HG02938 (cell line): Measurements from ENCODE around the gene SLC28A1.

Experiments
- ATAC-seq: cut with Tn5 transposase; IDR thresholded peaks from one replicate; pipeline ENCODE4 v1.9.1; 2021; ENCODE audit warnings: mild to moderate bottlenecking, moderate library complexity; ENCODE audit not compliant: unreplicated experiment

SLC28A1 gene

GRCh38 chr15:84881520-84881830 lies 3.0 kb upstream of the SLC28A1 start:
- no peak for ATAC-seq

GRCh38 chr15:84883466-84883865 lies 996 bp upstream of the SLC28A1 start:
- no peak for ATAC-seq

GRCh38 chr15:84885801-84886200 lies 1.3 kb downstream of the SLC28A1 start:
- no peak for ATAC-seq

GRCh38 chr15:84886211-84886983 lies 1.9 kb downstream of the SLC28A1 start:
- ATAC-seq: no peak

DNA sequence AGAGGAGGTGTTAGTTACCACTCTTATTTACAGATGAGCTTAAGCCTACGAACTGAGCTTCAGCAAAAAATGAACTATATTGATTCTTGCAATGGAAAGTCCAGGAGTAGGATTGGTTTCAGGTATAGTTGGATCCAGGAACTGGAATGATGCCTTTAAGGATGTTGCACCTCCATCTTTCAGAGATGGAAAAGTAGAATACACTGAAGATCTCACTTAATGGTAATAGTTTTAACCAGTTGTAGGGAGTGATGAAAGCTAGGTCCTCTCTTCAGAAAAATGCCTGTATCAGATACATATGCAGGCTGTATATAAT lies 2.5 kb downstream of the SLC28A1 start:
- ATAC-seq: no peak

DNA sequence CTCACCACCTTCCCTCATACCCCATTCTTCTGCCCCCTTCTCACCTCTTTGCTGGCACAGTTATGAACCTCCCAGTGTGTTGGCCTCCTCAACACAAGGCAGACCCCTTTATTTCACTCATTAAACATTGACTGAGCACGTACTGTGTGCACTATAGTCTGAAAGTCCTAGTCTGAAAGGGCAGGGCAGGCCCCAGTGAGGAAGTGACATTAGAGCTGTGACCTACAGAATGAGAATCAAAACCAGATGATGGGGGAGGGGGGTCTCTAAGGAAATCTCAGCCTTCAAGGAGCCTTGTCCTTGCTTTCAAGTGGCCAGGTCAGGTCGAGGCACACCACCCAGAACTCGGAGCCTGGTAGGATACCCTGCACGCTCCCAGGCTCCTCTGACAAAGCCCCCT lies 3.5 kb downstream of the SLC28A1 start:
- ATAC-seq: no peak

- ATAC-seq: no peak
These were observed 4.2 kb downstream of the SLC28A1 start for GRCh38 chr15:84888639-84889038.

GRCh38 chr15:84889313-84889990 lies 5.0 kb downstream of the SLC28A1 start:
- ATAC-seq: no peak

- ATAC-seq: no peak
These were observed 5.7 kb downstream of the SLC28A1 start for GRCh38 chr15:84889991-84890669.

DNA sequence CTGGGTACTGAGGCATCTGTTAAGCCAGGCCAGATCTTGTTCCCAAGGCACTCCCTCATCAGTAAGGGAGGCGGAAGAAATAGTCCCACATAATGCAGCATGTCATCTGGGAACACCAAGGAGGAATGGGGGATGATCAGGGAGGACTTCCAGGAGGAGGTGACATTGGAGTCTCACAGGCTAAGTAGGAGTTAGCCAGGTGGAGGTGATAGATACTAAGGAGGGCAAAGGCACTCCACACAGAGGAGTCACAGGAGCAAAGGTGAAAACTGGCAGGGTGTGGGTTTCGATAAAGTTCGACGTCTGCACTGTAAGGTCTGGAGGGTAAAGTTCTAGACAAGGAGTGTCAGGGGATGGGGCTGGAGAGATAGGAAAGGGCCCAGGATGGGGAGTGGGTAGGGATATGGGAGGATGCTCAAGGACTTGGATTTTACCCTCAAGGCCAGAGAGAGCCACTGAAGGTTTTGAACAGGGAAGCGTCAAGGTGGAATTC lies 6.3 kb downstream of the SLC28A1 start:
- ATAC-seq: no peak

DNA sequence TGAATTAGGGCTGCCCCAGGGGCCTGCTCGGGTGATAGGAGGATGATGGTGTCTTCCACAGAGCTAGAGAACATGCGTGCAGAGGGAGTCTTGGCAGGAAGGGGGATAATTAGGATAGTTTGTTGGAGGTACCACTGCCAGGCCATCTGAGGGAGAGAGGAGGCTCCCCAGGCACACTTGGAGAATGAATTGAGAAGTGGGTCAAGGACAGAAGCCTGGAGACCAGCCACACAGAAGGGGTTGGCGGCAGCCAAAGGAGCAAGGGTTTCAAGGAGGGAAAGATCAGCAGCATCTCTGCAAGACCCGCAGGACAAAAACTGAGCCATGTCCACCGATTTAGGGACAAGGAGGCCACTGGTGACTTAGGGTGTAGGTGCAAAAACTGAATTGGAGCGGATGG lies 6.9 kb downstream of the SLC28A1 start:
- ATAC-seq: no peak

DNA sequence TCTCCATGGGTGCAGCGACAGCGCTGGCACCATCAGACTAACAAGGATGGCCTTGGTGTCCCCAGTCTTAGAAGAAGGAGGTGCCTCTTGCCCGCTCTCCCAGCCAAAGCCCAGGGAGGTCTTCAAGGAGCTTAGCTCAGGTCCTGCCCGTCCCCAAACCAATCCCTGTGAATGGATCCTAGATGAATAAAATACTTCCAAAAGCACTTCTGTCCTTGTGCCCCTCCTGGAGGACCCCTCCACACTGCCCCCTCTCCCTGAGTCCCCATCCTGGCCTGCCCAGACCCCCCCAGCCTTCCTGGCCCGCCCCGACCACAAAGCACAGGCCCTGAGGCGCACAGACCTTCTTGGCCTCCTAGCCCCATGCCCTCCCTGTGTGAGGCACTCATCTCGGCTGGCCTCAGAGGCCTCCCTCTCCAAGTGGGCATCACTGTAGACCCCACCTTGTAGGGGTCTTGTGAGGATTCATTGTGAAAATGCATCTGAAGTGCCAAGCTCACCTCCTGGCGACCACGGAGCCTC lies 8.4 kb downstream of the SLC28A1 start:
- ATAC-seq: no peak

GRCh38 chr15:84893607-84894006 lies 9.1 kb downstream of the SLC28A1 start:
- ATAC-seq: no peak

DNA sequence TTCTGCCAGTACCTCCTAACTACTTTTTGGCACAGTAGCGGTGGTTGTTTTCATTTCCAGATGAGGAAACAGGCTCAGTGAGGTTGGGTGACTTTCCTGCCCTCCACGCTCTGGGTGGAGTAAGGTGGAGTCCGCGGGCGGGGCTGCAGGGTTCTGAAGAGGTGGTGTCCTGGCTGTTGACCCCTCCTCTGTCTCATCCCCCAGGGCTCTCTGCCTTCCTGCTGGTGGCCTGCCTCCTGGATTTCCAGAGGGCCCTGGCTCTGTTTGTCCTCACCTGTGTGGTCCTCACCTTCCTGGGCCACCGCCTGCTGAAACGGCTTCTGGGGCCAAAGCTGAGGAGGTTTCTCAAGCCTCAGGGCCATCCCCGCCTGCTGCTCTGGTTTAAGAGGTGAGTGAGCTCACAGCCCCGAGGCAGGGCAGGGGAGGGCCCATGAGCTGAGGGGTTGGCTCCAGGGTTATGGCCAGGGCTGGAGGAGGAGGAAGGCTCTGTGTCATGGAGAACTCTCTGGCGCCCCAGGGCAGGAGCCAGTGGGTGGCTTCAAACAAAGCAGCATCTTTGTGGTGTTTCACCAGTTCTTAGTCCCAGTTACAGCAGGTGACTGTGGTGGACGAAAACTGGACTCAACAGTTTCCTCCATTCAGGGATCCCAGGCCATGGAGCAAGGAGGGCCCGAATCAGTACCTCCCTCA lies 10.4 kb downstream of the SLC28A1 start:
- no peak for ATAC-seq

DNA sequence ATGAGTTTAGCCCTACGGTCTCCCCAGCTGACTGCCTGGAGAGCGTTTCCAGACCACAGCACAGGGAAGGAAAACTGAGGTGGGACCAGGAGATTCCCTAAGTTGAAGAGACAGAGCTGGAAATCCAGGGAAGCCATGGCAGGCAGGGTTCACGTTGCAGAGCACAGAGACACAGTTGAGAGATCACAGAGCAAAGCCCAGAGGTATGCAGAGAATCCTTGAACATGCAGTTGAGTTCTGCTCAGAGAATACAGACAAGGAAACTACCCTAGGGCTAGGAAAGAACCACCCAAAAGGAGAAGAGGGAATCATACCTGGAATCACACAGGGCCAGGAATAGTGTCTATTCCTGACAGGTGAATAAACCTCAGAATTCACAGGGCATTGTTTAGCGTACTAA lies 14.3 kb downstream of the SLC28A1 start:
- no peak for ATAC-seq

GRCh38 chr15:84899750-84900149 lies 15.3 kb downstream of the SLC28A1 start:
- ATAC-seq: no peak

DNA sequence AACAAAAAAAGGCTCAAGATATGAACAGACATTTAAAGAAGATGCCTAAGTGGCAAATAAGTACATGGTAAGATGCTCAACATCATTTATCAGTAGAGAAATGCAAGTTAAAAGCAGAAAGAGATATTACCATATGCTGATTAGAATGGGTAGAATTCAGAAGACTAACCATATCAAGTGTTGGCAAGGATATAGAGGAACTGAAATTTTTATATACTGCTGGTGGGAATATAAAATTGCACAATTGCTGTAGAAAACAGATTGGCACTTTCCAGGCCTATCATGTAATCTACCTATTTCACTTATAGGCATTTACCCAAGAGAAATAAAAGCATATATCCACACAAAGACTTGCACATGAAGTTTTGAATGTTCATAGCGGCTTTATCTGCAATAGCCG lies 17.1 kb downstream of the SLC28A1 start:
- no peak for ATAC-seq

DNA sequence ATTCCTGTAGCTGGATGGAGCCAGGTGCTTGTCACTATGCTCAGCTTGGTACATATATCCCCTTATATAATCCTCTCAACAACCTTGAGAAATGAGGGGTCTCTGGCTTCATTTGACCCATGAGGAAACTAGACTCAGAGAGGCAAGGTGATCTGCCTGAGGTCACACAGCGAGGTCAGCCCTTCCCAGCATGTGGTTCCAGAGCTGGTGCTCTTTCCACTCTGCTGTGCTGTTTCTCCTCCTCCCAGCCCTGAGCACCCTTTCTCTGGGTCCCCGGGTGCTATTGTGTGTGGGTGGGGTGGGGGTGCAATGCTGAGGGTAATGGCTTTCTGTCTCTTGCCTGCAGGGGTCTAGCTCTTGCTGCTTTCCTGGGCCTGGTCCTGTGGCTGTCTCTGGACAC lies 19.3 kb downstream of the SLC28A1 start:
- ATAC-seq: no peak

GRCh38 chr15:84904419-84904818 lies 20.0 kb downstream of the SLC28A1 start:
- no peak for ATAC-seq

DNA sequence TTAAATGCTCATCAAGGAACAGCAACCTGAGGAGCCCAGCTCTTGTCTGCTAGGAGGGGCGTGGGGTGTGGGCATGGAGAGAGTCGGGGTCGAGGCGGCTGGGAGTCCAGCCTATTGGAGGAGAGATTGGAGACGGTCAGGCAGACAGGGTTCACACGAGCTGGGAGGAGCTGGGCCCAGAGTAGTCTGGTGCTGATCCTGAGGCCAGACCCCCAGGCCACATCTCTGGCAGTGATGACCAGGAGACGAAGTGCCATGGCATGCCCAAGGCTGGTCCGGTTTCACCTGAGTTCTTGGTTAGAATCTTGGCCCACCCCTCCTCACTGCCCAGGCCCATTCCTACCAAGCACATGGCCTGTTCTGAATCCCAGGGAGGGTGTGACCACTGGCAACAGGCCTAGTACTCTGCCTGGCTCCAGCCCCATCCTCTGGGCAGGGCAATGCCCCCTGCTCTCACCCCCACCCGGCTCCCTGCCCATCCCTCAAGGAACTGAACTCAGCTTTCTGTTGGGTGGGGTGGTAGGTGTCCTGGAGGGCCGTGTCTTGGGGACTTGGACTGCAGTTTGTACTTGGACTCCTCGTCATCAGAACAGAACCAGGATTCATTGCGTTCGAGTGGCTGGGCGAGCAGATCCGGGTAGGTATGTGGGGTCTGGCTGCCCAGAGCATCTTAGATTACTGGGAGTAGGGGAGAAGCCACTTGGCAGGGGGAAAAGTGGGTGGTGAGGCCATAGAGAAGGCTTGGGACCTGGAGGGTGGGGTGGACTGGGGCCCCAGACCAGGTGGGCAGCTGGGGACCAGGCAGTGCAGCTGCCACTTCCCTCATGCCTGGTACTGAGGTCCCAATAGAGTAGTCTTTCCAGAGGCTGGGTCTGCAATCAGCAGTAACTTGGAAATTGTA lies 20.8 kb downstream of the SLC28A1 start:
- no peak for ATAC-seq
